NOMO-1 treated with DMSO at 0.1 percent for 48 hours (cell line): ENCODE results near the gene SCLY.
A peak's percentile ranks its signal among the peaks of the same experiment; 100 is the strongest.

Experiments
- DNase-seq: peaks from one replicate; lab custom pipeline; 2025; ENCODE audit not compliant: unreplicated experiment; lab: John Stamatoyannopoulos, UW

Gene SCLY

GRCh38 chr2:238124488-238125126 lies 63.8 kb downstream of the SCLY start:
- DNase-seq: no peak

DNA sequence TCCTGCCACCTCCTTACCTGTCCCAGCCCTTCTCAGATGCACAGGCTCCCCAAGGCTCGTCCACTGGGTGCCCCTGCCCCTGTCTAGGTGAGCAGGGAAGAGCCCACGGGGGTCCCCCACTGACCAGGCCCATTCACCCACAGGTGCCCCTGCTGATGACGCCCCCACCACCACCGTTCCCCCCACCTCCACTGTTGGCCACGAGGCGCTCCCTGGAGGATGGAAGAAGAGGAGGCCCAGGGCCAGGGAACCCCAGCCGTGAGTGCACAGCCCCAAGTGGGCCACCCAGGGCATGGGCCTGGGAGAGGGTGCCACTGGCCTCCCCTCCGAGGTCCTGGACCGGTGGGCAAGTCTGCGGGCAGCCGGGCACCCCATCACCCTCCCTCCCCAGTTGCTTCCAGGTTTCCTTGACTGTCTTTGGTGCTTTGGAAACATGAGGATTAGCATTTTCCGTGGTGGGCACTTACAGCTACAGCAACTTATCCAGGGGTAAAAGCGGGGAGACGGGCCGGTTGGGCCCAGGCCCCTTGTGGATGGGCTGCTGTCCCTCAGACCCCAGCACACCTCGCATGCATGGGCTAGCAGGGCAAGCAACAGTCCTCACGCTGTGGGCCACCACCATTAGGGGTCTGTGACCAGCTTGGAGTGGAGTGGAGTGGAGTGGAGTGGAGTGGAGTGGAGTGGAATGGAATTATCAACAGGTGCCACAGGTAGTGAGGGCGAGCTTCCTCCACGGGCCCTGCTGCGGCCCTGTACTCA lies 64.5 kb downstream of the SCLY start:
- no peak for DNase-seq

DNA sequence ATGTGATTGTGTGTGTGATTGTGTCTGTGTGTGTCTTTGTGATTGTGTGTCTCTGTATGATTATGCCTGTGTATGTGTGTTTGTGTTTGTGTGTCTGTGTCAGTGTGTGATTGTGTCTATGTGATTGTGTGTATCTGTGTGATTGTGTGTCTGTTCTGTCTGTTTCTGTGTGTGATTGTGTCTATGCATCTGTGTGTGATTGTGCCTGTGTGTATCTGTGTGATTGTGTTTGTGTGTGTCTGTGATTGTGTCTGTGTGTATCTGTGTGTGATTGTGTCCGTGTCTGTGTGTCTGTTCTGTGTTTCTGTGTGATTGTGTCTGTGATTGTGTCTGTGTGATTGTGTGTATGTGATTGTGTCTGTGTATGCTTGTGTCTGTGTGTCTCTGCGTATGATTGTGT lies 65.5 kb downstream of the SCLY start:
- no peak for DNase-seq

DNA sequence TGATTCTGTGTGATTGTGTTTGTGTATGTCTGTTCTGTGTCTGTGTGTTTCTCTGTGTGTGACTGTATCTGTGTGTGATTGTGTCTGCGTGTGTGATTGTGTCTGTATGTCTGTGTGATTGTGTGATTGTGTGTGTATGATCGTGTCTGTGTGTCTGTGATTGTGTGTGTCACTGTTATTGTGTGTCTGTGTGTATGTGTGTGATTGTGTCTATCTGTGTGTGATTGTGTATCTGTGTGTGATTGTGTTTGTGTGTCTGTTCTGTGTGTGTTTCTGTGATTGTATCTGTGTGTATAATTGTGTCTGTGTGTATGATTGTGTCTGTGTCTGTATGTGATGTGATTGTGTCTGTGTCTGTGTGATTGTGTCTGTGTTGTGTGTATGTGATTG lies 66.0 kb downstream of the SCLY start:
- no peak for DNase-seq

- no peak for DNase-seq
These were observed 66.6 kb downstream of the SCLY start for GRCh38 chr2:238127165-238128060.

DNA sequence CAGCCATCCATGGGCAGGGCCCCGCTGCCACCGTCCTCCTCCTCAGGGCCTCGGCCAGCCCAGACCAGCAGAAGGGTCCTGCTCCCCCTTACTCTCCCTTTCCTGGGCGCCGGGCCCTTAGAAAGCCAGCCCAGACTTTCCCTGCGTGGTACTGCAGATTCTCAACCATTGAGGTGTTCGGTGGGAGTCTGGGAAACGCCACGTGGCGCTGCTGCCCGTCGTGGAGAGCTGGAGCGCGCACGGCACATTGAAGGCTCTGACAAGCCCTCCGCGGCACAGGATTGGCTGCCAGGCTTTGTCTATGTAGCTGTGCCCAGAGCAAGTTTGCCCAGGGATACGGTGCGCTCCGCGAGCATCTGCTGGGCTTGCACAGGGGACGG lies 67.2 kb downstream of the SCLY start:
- no peak for DNase-seq

- no peak for DNase-seq
These were observed 67.8 kb downstream of the SCLY start for GRCh38 chr2:238128534-238129001.

GRCh38 chr2:238129166-238130010 lies 68.6 kb downstream of the SCLY start:
- DNase-seq: no peak

DNA sequence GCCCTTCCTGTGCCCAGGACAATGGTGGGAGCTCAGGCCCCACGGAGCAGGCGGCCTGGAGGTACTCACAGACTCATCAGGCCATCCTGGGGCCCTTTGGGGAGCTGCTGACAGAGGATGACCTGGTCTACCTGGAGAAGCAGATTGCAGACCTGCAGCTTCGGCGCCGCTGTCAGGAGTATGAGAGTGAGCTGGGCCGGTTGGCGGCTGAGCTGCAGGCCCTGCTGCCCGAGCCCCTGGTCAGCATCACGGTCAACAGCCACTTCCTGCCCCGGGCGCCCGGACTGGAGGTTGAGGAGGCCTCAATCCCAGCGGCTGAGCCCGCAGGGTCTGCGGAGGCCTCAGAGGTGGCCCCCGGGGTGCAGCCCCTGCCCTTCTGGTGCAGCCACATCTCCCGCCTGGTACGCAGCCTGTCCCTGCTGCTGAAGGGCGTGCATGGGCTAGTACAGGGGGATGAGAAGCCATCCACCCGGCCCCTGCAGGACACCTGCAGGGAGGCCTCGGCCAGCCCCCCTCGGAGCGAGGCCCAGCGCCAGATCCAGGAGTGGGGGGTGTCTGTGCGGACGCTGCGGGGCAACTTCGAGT lies 69.4 kb downstream of the SCLY start:
- no peak for DNase-seq

DNA sequence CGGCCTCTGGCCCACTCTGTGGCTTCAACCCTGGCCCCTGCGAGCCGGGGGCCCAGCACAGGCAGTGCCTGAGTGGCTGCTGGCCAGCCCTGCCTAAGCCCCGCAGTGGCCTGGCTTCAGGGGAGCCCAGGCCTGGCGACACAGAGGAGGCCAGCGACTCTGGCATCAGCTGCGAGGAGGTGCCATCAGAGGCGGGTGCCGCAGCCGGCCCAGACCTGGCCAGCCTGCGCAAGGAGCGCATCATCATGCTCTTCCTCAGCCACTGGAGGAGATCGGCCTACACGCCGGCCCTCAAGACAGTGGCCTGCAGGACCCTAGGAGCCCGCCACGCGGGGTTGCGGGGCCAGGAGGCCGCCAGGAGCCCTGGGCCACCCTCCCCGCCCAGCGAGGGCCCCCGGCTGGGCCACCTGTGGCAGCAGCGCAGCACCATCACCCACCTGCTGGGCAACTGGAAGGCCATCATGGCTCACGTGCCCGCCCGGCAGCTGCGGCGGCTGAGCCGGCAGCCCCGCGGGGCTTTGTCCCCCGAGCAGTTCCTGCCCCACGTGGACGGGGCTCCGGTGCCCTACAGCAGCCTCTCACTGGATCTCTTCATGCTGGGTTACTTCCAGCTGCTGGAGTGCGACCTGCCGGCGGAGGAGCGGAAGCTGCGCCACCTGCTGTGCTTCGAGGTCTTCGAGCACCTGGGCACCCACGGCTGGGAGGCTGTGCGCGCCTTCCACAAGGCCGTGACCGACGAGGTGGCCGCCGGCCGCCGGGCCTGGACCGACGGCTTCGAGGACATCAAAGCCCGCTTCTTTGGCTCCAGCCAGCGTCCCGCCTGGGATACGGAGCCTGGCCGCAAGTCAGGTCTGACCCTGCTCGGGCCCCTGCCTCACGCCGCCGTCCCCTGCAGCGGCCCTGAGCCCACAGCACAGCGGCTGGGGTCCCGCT lies 70.2 kb downstream of the SCLY start:
- no peak for DNase-seq

DNA sequence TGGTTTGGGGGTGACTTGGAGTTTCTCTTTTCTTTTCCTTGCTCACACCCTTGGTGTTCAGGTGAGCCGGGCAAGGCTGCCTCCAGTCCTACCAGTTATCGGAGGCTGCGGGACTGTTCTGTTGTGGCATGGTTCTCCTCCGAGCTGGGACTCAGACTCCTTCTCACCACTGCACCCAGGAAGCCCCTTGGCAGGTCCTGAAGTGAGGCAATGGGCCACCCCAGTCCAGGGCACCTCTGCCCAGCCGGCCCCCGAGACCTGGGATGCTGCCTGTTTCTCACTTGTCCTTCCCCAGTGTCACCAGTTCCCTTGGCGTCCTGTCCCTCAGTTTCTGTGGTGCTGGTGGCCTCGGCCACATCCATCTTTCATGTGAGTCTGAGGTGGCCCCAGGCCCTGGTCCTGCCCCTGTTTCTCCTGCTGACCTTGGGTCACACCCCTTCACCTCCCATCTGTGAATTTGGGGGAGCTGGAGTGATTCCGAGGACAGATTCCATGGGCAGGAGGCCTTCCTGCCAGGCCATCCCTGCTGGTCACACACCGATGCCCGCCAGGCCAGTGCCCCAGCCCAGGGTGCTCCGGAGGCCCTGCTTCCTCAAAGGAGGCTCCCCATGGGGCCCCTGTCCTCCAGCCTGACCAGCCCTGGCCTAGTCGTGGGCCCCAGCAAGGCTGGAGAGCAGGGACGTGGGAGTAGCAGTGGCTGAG lies 71.1 kb downstream of the SCLY start:
- DNase-seq: no peak

- no peak for DNase-seq
These were observed 72.0 kb downstream of the SCLY start for GRCh38 chr2:238132463-238133450.

- no peak for DNase-seq
These were observed 72.9 kb downstream of the SCLY start for GRCh38 chr2:238133499-238134392.

DNA sequence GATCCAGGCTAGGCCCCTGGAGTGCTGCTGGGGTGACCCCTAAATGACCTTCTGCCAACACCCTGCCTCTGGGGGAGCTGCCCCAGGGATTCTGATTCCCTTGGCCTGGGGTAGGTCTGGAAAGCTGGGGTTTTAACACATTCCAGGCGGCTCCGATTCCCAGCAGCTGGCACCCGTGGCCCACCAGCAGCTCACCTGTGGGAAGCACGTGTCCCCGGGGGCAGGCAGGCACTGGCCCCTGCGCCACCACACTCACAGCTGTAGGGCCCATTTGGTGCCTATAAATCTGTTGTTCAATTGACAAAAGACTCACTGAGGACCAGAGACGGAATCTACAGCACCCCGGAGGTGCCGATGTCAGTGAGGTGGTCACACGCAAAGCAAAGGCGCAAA lies 73.6 kb downstream of the SCLY start:
- DNase-seq: no peak

GRCh38 chr2:238135601-238136150 lies 74.9 kb downstream of the SCLY start:
- DNase-seq: no peak

GRCh38 chr2:238136820-238137537 lies 76.2 kb downstream of the SCLY start:
- peak; percentile 24 for DNase-seq
